ENCODE data around the gene ALDH1A3.
A peak's percentile ranks its signal among the peaks of the same experiment; 100 is the strongest.

Gene ALDH1A3

GRCh38 chr15:100942656-100943425, 63.2 kb downstream of the ALDH1A3 start:
- H3K36me3 Mint-ChIP-seq = peaks cover 2 to 16% of the 10 kb centered on the region in 2 donors
- H3K27me3 Mint-ChIP-seq = no peaks in the 10 kb centered on the region
- no peak overlapping the region for H3K4me3 Mint-ChIP-seq
- H3K4me1 Mint-ChIP-seq = peaks cover 16 to 30% of the 10 kb centered on the region in 2 donors
- no peaks in the 10 kb centered on the region for H3K9me3 Mint-ChIP-seq
- DNase-seq (no peak), ATAC-seq (replicated peaks) (no peak)
- peak overlapping the region; percentile 26 for H3K27ac Mint-ChIP-seq

GRCh38 chr15:100944244-100944895, 64.7 kb downstream of the ALDH1A3 start:
- Mint-ChIP-seq H3K36me3 (peaks cover 11 to 18% of the 10 kb centered on the region in 2 donors), H3K27me3 (no peaks in the 10 kb centered on the region), H3K4me3 (no peak overlapping the region), H3K27ac (peak overlapping the region; percentile 26), H3K9me3 (peaks cover 0 to 1% of the 10 kb centered on the region in 2 donors), H3K4me1 (peaks cover 24 to 46% of the 10 kb centered on the region in 2 donors)
- peak; percentile 51 to 76 for ATAC-seq (replicated peaks)
- DNase-seq = no peak

- Mint-ChIP-seq H3K36me3 (peaks cover 11 to 24% of the 10 kb centered on the region in 2 donors), H3K27me3 (no peaks in the 10 kb centered on the region), H3K4me1 (peaks cover 28 to 51% of the 10 kb centered on the region in 2 donors), H3K27ac (no peak overlapping the region), H3K4me3 (no peak overlapping the region), H3K9me3 (peaks cover 0 to 1% of the 10 kb centered on the region in 2 donors)
- ATAC-seq (replicated peaks) (no peak), DNase-seq (no peak)
Measured at GRCh38 chr15:100944986-100945385, 65.4 kb downstream of the ALDH1A3 start.

- H3K4me1 Mint-ChIP-seq = peaks cover 33 to 60% of the 10 kb centered on the region in 2 donors
- H3K27me3 Mint-ChIP-seq = no peaks in the 10 kb centered on the region
- ATAC-seq (replicated peaks) = peak in 1 of 2 donors; percentile 66
- peaks cover 1 to 8% of the 10 kb centered on the region in 2 donors for H3K9me3 Mint-ChIP-seq
- no peak for DNase-seq
- no peak overlapping the region for H3K27ac Mint-ChIP-seq
- H3K4me3 Mint-ChIP-seq = peak overlapping the region; percentile 43 to 59
- H3K36me3 Mint-ChIP-seq = peaks cover 15 to 31% of the 10 kb centered on the region in 2 donors
Measured at GRCh38 chr15:100947760-100948429, 68.3 kb downstream of the ALDH1A3 start.

GRCh38 chr15:100948430-100948762, 68.8 kb downstream of the ALDH1A3 start:
- H3K4me1 Mint-ChIP-seq = peaks cover 33 to 55% of the 10 kb centered on the region in 2 donors
- H3K27ac Mint-ChIP-seq = no peak overlapping the region
- peaks cover 1 to 8% of the 10 kb centered on the region in 2 donors for H3K9me3 Mint-ChIP-seq
- DNase-seq (no peak), ATAC-seq (replicated peaks) (peak in 1 of 2 donors; percentile 35)
- peaks cover 15 to 35% of the 10 kb centered on the region in 2 donors for H3K36me3 Mint-ChIP-seq
- no peaks in the 10 kb centered on the region for H3K27me3 Mint-ChIP-seq
- peak overlapping the region; percentile 43 to 59 for H3K4me3 Mint-ChIP-seq

- Mint-ChIP-seq H3K9me3 (peaks cover 1 to 8% of the 10 kb centered on the region in 2 donors), H3K4me1 (peaks cover 23 to 42% of the 10 kb centered on the region in 2 donors), H3K4me3 (no peak overlapping the region), H3K36me3 (peaks cover 23 to 38% of the 10 kb centered on the region in 2 donors), H3K27ac (no peak overlapping the region), H3K27me3 (no peaks in the 10 kb centered on the region)
- DNase-seq = no peak
- ATAC-seq (replicated peaks) = no peak
Measured at GRCh38 chr15:100949691-100950090, 70.1 kb downstream of the ALDH1A3 start.

- peaks cover 28 to 51% of the 10 kb centered on the region in 2 donors for H3K4me1 Mint-ChIP-seq
- H3K27me3 Mint-ChIP-seq = no peaks in the 10 kb centered on the region
- peaks cover 26 to 48% of the 10 kb centered on the region in 2 donors for H3K36me3 Mint-ChIP-seq
- ATAC-seq (replicated peaks) = peak; percentile 77 to 78
- no peak overlapping the region for H3K4me3 Mint-ChIP-seq
- peaks cover 1 to 8% of the 10 kb centered on the region in 2 donors for H3K9me3 Mint-ChIP-seq
- H3K27ac Mint-ChIP-seq = no peak overlapping the region
- no peak for DNase-seq
Measured at GRCh38 chr15:100951965-100952364, 72.3 kb downstream of the ALDH1A3 start.

GRCh38 chr15:100952566-100952965, 72.9 kb downstream of the ALDH1A3 start:
- no peaks in the 10 kb centered on the region for H3K27me3 Mint-ChIP-seq
- peaks cover 1 to 8% of the 10 kb centered on the region in 2 donors for H3K9me3 Mint-ChIP-seq
- no peak for DNase-seq
- H3K36me3 Mint-ChIP-seq = peaks cover 29 to 49% of the 10 kb centered on the region in 2 donors
- no peak overlapping the region for H3K27ac Mint-ChIP-seq
- no peak for ATAC-seq (replicated peaks)
- H3K4me1 Mint-ChIP-seq = peaks cover 27 to 53% of the 10 kb centered on the region in 2 donors
- no peak overlapping the region for H3K4me3 Mint-ChIP-seq

- Mint-ChIP-seq H3K27ac (peak overlapping the region; percentile 73), H3K9me3 (no peaks in the 10 kb centered on the region), H3K27me3 (no peaks in the 10 kb centered on the region), H3K36me3 (peaks cover 24 to 33% of the 10 kb centered on the region in 2 donors), H3K4me3 (peak overlapping the region in 1 of 2 donors; percentile 44), H3K4me1 (peaks cover 22 to 45% of the 10 kb centered on the region in 2 donors)
- peak; percentile 51 to 76 for ATAC-seq (replicated peaks)
- no peak for DNase-seq
Measured at GRCh38 chr15:100958326-100959065, 78.9 kb downstream of the ALDH1A3 start.

- peak overlapping the region in 1 of 2 donors; percentile 44 for H3K4me3 Mint-ChIP-seq
- H3K9me3 Mint-ChIP-seq = no peaks in the 10 kb centered on the region
- H3K36me3 Mint-ChIP-seq = peaks cover 24 to 36% of the 10 kb centered on the region in 2 donors
- peaks cover 22 to 45% of the 10 kb centered on the region in 2 donors for H3K4me1 Mint-ChIP-seq
- ATAC-seq (replicated peaks) = peak in 1 of 2 donors; percentile 47
- DNase-seq = no peak
- H3K27me3 Mint-ChIP-seq = no peaks in the 10 kb centered on the region
- peak overlapping the region; percentile 73 for H3K27ac Mint-ChIP-seq
Measured at GRCh38 chr15:100959066-100960050, 79.7 kb downstream of the ALDH1A3 start.
